SK-N-SH (cell line): ENCODE measurements around the gene IZUMO4. TPM values are rescaled to one million over a fixed set of nuclear protein-coding genes. Genes with fewer than 3 reads are reported as not detected.

ENCODE experiments used
- CTCF ChIA-PET: fragments of 300-600, 350-600 bp; formaldehyde crosslinking; extraction: SDS; loops from one replicate; lab custom pipeline; 2021; lab: Yijun Ruan, JAX
- POLR2A ChIA-PET: fragments of 350-600 bp; sonication (Branson Sonifier 250); formaldehyde crosslinking; extraction: SDS; loops from one replicate; lab custom pipeline; 2020; ENCODE audit warnings: antibody characterized with exemption, inconsistent platforms; lab: Yijun Ruan, JAX
- DNase-seq: peaks from one replicate; pipeline ENCODE4 v3.0.0; 2012
- H2AFZ ChIP-seq: fragments of 200-600 bp; sonication (generic); 2 replicates; pipeline ENCODE4 v1.8.1; 2016; ENCODE audit warnings: antibody characterized with exemption, mild to moderate bottlenecking, low read depth
- H3F3A ChIP-seq: fragments of 200-600 bp; sonication (generic); replicated peaks from 2 replicates; pipeline ENCODE3; 2016; ENCODE audit warnings: antibody characterized with exemption, mild to moderate bottlenecking; ENCODE audit not compliant: insufficient read depth
- H3K27ac ChIP-seq, 2 experiments: fragments of 200-500 bp in 1 of 2; fragments of 200-600 bp in 1 of 2; sonication (Bioruptor generic) in 1 of 2; sonication (generic), shearing (Covaris generic) in 1 of 2; 2 replicates each; pipeline versions ENCODE4 v1.5.1 to v1.6.1; 2014 to 2016; ENCODE audit warnings: low read depth in 2 of 2, inconsistent platforms in 1 of 2, low read length in 1 of 2, mild to moderate bottlenecking in 1 of 2, mixed read lengths in 1 of 2
- H3K27me3 ChIP-seq: fragments of 200-600 bp; sonication (generic), shearing (Covaris generic); 2 replicates; pipeline ENCODE4 v1.6.1; 2016; ENCODE audit warnings: mixed run types; ENCODE audit not compliant: insufficient read depth
- H3K36me3 ChIP-seq, 2 experiments: fragments of 200-500 bp in 1 of 2; fragments of 200-600 bp in 1 of 2; sonication (Bioruptor generic) in 1 of 2; sonication (generic) in 1 of 2; replicated peaks in 1 of 2; 2 replicates each; pipeline versions ENCODE3 to v1.5.1; 2014 to 2016; ENCODE audit warnings: low read length in 1 of 2, mild to moderate bottlenecking in 1 of 2; ENCODE audit not compliant: insufficient read depth in 2 of 2, control insufficient read depth in 1 of 2
- H3K4me1 ChIP-seq, 2 experiments: fragments of 200-500 bp in 1 of 2; fragments of 200-600 bp in 1 of 2; sonication (Bioruptor generic) in 1 of 2; sonication (generic), shearing (Covaris generic) in 1 of 2; 2 replicates each; pipeline versions ENCODE4 v1.5.1 to v1.6.1; 2014 to 2016; ENCODE audit warnings: low read depth in 1 of 2, low read length in 1 of 2, mixed run types in 1 of 2; ENCODE audit not compliant: insufficient read depth in 2 of 2, control insufficient read depth in 1 of 2
- H3K4me2 ChIP-seq: fragments of 200-600 bp; sonication (generic), shearing (Covaris generic); 2 replicates; pipeline ENCODE4 v1.6.1; 2017; ENCODE audit warnings: mixed run types
- H3K4me3 ChIP-seq, 2 experiments: fragments of 200-500 bp in 1 of 2; fragments of 200-600 bp in 1 of 2; sonication (Bioruptor generic) in 1 of 2; sonication (generic), shearing (Covaris generic) in 1 of 2; 2 replicates each; pipeline versions ENCODE4 v1.5.1 to v1.8.1; 2014 to 2016; ENCODE audit warnings: low read depth in 2 of 2, inconsistent platforms in 1 of 2, low read length in 1 of 2, mild to moderate bottlenecking in 1 of 2, mixed read lengths in 1 of 2, moderate library complexity in 1 of 2
- H3K79me2 ChIP-seq: fragments of 200-600 bp; sonication (generic); 2 replicates; pipeline ENCODE4 v1.8.1; 2017; ENCODE audit warnings: mild to moderate bottlenecking; ENCODE audit not compliant: insufficient read depth
- H3K9ac ChIP-seq: fragments of 200-600 bp; sonication (generic); 2 replicates; pipeline ENCODE4 v1.6.1; 2017; ENCODE audit warnings: mixed run types
- H3K9me2 ChIP-seq: fragments of 200-600 bp; sonication (generic); 2 replicates; pipeline ENCODE4 v1.6.1; 2017; ENCODE audit warnings: mixed run types
- H3K9me3 ChIP-seq: fragments of 200-600 bp; sonication (generic); 2 replicates; pipeline ENCODE4 v1.6.1; 2017; ENCODE audit warnings: mixed run types, mild to moderate bottlenecking, moderate library complexity
- H4K20me1 ChIP-seq: fragments of 200-600 bp; sonication (generic); 2 replicates; pipeline ENCODE4 v1.6.1; 2017; ENCODE audit warnings: mild to moderate bottlenecking, mixed run types; ENCODE audit not compliant: insufficient read depth
- ELF1 ChIP-seq: IDR thresholded peaks from 2 replicates; pipeline ENCODE4 v1.4.0; 2012
- EP300 ChIP-seq, 2 experiments: IDR thresholded peaks; 2 replicates each; pipeline versions ENCODE4 v1.4.0 to v1.6.1; 2012; ENCODE audit warnings: borderline replicate concordance in 1 of 2, low read depth in 1 of 2, low read length in 1 of 2
- FOSL2 ChIP-seq: IDR thresholded peaks from 2 replicates; pipeline ENCODE4 v1.4.0; 2012; ENCODE audit warnings: low read depth, mild to moderate bottlenecking, moderate library complexity, borderline replicate concordance
- FOXM1 ChIP-seq: IDR thresholded peaks from 2 replicates; pipeline ENCODE4 v1.4.0; 2012; ENCODE audit warnings: low read depth, mild to moderate bottlenecking
- GATA2 ChIP-seq: sonication (generic); formaldehyde crosslinking; IDR thresholded peaks from 2 replicates; pipeline ENCODE4 v1.5.0; 2020; ENCODE audit warnings: mild to moderate bottlenecking, missing genetic modification reagents
- MEF2A ChIP-seq: IDR thresholded peaks from 2 replicates; pipeline ENCODE4 v1.4.0; 2012; ENCODE audit warnings: low read depth, borderline replicate concordance
- NFIC ChIP-seq: IDR thresholded peaks from 2 replicates; pipeline ENCODE4 v1.4.0; 2012; ENCODE audit warnings: borderline replicate concordance
- TAF1 ChIP-seq: IDR thresholded peaks from 2 replicates; pipeline ENCODE4 v1.6.1; 2012; ENCODE audit warnings: low read depth, mild to moderate bottlenecking, low read length, moderate library complexity, borderline replicate concordance
- TEAD4 ChIP-seq: IDR thresholded peaks from 2 replicates; pipeline ENCODE4 v1.4.0; 2012; ENCODE audit warnings: mild to moderate bottlenecking, borderline replicate concordance; ENCODE audit not compliant: insufficient read depth
- WGBS: methylation state at CpG from one replicate; pipeline ENCODE4 v1.1.6; 2017; ENCODE audit warnings: low lambda C conversion rate; 5-methylcytosine and 5-hydroxymethylcytosine counted together
- polyA plus RNA-seq, 3 experiments: library from polyadenylated mRNA; depleted of rRNA; stranded (reverse); fragments of >200 nt; gene quantifications; 2 replicates each; pipeline ENCODE4 v1.2.3, GENCODE V29; 2012
- TF ChIP-seq, protein P1 (sequence below): IDR thresholded peaks from 2 replicates; pipeline ENCODE4; 2012
- TF ChIP-seq, protein P2 (sequence below): fragments of 150-350 bp; IDR thresholded peaks from 2 replicates; pipeline ENCODE4 v1.6.1; 2017; ENCODE audit warnings: antibody characterized with exemption, low read length, low read depth, borderline replicate concordance
- TF ChIP-seq, protein P3 (sequence below): IDR thresholded peaks from 2 replicates; pipeline ENCODE4 v1.6.1; 2012; ENCODE audit warnings: mild to moderate bottlenecking, low read depth, low read length, moderate library complexity
- TF ChIP-seq, protein P4 (sequence below): IDR thresholded peaks from 2 replicates; pipeline ENCODE4 v1.4.0; 2012; ENCODE audit warnings: low read depth, borderline replicate concordance
- TF ChIP-seq, protein P5 (sequence below): fragments of 200-600 bp; sonication (generic); IDR thresholded peaks from 2 replicates; pipeline ENCODE4 v1.6.1; 2017; ENCODE audit warnings: antibody characterized with exemption, mild to moderate bottlenecking, moderate library complexity

Gene IZUMO4
- polyA plus RNA-seq, 1 of the 3 experiments (the other 2 are of a cell fraction): 4.6 TPM

DNA sequence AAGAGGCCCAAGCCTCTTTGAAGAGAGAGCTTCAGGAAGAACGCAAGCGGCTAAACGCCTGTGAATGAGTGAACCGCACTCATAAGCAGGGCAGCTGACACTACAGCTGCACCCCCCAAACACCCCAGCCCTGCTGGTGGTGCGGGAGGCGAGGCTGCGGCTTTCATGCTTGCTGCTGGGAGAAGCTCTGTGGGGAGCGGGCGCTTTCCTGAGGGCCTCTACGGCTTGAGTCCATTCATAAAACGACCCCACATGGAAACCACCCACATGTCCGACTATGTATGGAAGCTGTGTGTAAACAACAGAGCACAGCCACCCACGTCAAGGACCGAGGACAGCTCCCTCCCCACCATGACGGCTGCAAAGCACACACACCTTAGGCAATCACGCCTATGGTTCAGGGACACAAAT, 49.1 kb downstream of the IZUMO4 start:
- ChIA-PET CTCF (interaction anchor here (1.2 to 1.4 kb wide), 2 partner anchors 10 to 170 kb away, joined by 3 to 4 read pairs; no protein-coding TSS in a partner anchor), POLR2A (no interaction called here)
- no peak for DNase-seq
- Histone ChIP-seq H3K27me3 (no peaks in the 10 kb centered on the region), H3K9me2 (no peaks in the 10 kb centered on the region), H2AFZ (no peak overlapping the region), H3K9ac (no peak overlapping the region), H3K4me2 (no peak overlapping the region), H3K36me3 (peaks cover 0 to 5% of the 10 kb centered on the region in 2 experiments), H3K79me2 (peaks cover 100% of the 10 kb centered on the region), H3K4me1 (peaks cover 5 to 11% of the 10 kb centered on the region in 2 experiments; a peak in 1 of 4 replicates), H3K9me3 (no peaks in the 10 kb centered on the region), H3K27ac (no peak overlapping the region), H3K4me3 (no peak overlapping the region), H4K20me1 (peaks cover 94% of the 10 kb centered on the region), H3F3A (no peaks in the 10 kb centered on the region)
- TF ChIP-seq EP300 (IDR thresholded peaks at IDR 0.05; ENCODE audit: borderline replicate concordance in 1 of 2, low read depth in 1 of 2, low read length in 1 of 2): no peak
- no peak for TF ChIP-seq FOXM1
- no peak for TF ChIP-seq TEAD4
- TF ChIP-seq, protein P1, sequence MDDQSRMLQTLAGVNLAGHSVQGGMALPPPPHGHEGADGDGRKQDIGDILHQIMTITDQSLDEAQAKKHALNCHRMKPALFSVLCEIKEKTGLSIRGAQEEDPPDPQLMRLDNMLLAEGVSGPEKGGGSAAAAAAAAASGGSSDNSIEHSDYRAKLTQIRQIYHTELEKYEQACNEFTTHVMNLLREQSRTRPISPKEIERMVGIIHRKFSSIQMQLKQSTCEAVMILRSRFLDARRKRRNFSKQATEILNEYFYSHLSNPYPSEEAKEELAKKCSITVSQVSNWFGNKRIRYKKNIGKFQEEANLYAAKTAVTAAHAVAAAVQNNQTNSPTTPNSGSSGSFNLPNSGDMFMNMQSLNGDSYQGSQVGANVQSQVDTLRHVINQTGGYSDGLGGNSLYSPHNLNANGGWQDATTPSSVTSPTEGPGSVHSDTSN: no peak
- TF ChIP-seq, protein P2, sequence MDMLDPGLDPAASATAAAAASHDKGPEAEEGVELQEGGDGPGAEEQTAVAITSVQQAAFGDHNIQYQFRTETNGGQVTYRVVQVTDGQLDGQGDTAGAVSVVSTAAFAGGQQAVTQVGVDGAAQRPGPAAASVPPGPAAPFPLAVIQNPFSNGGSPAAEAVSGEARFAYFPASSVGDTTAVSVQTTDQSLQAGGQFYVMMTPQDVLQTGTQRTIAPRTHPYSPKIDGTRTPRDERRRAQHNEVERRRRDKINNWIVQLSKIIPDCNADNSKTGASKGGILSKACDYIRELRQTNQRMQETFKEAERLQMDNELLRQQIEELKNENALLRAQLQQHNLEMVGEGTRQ: no peak
- TF ChIP-seq, protein P3, sequence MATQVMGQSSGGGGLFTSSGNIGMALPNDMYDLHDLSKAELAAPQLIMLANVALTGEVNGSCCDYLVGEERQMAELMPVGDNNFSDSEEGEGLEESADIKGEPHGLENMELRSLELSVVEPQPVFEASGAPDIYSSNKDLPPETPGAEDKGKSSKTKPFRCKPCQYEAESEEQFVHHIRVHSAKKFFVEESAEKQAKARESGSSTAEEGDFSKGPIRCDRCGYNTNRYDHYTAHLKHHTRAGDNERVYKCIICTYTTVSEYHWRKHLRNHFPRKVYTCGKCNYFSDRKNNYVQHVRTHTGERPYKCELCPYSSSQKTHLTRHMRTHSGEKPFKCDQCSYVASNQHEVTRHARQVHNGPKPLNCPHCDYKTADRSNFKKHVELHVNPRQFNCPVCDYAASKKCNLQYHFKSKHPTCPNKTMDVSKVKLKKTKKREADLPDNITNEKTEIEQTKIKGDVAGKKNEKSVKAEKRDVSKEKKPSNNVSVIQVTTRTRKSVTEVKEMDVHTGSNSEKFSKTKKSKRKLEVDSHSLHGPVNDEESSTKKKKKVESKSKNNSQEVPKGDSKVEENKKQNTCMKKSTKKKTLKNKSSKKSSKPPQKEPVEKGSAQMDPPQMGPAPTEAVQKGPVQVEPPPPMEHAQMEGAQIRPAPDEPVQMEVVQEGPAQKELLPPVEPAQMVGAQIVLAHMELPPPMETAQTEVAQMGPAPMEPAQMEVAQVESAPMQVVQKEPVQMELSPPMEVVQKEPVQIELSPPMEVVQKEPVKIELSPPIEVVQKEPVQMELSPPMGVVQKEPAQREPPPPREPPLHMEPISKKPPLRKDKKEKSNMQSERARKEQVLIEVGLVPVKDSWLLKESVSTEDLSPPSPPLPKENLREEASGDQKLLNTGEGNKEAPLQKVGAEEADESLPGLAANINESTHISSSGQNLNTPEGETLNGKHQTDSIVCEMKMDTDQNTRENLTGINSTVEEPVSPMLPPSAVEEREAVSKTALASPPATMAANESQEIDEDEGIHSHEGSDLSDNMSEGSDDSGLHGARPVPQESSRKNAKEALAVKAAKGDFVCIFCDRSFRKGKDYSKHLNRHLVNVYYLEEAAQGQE: peak; percentile 86; the same call in 1 of the 2 replicates
- WGBS: 90% methylated on average over 8 of the region's 16 CpGs

DNA sequence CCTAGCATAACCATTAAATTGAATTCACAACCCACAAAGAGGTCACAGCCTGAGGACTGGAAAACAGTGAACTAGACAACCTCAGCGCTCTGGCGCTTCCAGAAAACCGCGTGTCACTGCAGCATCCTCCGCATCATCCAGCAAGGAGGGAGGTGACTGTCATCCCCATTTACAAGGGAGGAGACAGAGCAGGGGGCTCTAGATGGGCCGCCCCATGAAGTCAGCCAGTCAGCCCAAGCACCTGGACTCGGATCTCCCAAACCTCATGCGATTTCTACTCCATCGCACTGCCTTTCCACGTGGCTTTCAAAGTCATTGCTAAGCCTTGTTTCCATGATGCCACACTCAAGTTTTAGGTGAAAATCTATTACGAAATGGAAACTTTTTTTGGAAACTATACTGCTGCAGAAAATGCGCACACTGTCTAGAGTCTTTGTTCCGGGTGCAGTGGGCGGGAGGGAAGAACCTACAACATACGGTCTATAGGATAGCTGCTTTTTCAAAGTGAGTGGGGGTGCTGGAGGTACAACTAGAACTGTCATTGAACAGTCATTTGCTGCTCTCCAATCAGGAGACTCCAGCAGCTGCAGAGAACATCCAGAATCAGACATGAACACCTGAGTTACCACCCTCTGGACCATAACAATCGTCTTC, 51.9 kb downstream of the IZUMO4 start:
- H3K27ac ChIP-seq: no peak overlapping the region
- peaks cover 76% of the 10 kb centered on the region for H3K79me2 ChIP-seq
- POLR2A ChIA-PET: no interaction called here
- TF ChIP-seq, protein P4, sequence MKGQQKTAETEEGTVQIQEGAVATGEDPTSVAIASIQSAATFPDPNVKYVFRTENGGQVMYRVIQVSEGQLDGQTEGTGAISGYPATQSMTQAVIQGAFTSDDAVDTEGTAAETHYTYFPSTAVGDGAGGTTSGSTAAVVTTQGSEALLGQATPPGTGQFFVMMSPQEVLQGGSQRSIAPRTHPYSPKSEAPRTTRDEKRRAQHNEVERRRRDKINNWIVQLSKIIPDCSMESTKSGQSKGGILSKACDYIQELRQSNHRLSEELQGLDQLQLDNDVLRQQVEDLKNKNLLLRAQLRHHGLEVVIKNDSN: no peak
- TF ChIP-seq NFIC (no peak), TAF1 (no peak), FOSL2 (no peak), GATA2 (CRISPR knock-in tag) (no peak), ELF1 (no peak), MEF2A (no peak)
- TF ChIP-seq, protein P5, sequence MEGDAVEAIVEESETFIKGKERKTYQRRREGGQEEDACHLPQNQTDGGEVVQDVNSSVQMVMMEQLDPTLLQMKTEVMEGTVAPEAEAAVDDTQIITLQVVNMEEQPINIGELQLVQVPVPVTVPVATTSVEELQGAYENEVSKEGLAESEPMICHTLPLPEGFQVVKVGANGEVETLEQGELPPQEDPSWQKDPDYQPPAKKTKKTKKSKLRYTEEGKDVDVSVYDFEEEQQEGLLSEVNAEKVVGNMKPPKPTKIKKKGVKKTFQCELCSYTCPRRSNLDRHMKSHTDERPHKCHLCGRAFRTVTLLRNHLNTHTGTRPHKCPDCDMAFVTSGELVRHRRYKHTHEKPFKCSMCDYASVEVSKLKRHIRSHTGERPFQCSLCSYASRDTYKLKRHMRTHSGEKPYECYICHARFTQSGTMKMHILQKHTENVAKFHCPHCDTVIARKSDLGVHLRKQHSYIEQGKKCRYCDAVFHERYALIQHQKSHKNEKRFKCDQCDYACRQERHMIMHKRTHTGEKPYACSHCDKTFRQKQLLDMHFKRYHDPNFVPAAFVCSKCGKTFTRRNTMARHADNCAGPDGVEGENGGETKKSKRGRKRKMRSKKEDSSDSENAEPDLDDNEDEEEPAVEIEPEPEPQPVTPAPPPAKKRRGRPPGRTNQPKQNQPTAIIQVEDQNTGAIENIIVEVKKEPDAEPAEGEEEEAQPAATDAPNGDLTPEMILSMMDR: no peak
- TF ChIP-seq, all 33 proteins: peak for 0
- no peak overlapping the region for H3K4me3 ChIP-seq
- peak; percentile 16 for DNase-seq
- no peak overlapping the region for H3K9ac ChIP-seq
- H2AFZ ChIP-seq: no peak overlapping the region
- H3F3A ChIP-seq: no peaks in the 10 kb centered on the region
- peak overlapping the region; percentile 85; the same call in 1 of the 2 replicates for H3K4me2 ChIP-seq
- CTCF ChIA-PET: no interaction called here
- 93% methylated on average over 15 of the region's 16 CpGs for WGBS
- H3K9me2 ChIP-seq: no peaks in the 10 kb centered on the region
- H4K20me1 ChIP-seq: peaks cover 68% of the 10 kb centered on the region
- peaks cover 0 to 5% of the 10 kb centered on the region in 2 experiments for H3K36me3 ChIP-seq
- H3K9me3 ChIP-seq: no peaks in the 10 kb centered on the region
- H3K4me1 ChIP-seq: peaks cover 5 to 15% of the 10 kb centered on the region in 2 experiments; a peak in 1 of 4 replicates
- H3K27me3 ChIP-seq: no peaks in the 10 kb centered on the region
